H1 (cell line): ENCODE results near the gene SYT6. TPM values are rescaled to one million over a fixed set of nuclear protein-coding genes. Genes with fewer than 3 reads are reported as not detected.

Experiments used
- CTCF ChIA-PET: fragments of 300-600 bp; sonication (Branson Sonifier 250); formaldehyde crosslinking; loops from one replicate; lab custom pipeline; 2021; ENCODE audit not compliant: partially characterized antibody; lab: Charles Lee
- POLR2A ChIA-PET: fragments of 300-600 bp; sonication (Branson Sonifier 250); formaldehyde crosslinking; loops from one replicate; lab custom pipeline; 2021; ENCODE audit warnings: inconsistent platforms; ENCODE audit not compliant: partially characterized antibody; lab: Charles Lee
- DNase-seq, 2 experiments: peaks; one replicate each; pipeline versions ENCODE4 v3.0.0 to v3.0.0-alpha.2; 2010 to 2022; ENCODE audit warnings: low spot score in 2 of 2, low read depth in 1 of 2, mixed read lengths in 1 of 2
- FAIRE-seq: peaks from 2 replicates; lab custom pipeline; 2011; peaks lifted over from hg19 to GRCh38; lab: Jason Lieb, UNC
- H2AFZ ChIP-seq: 2 replicates; pipeline ENCODE4 v1.8.1; 2012; ENCODE audit warnings: low read length, inconsistent platforms
- H2AK5ac ChIP-seq: 2 replicates; pipeline ENCODE4 v1.6.1; 2013; ENCODE audit warnings: low read depth, low read length
- H2BK120ac ChIP-seq: replicated peaks from 2 replicates; pipeline ENCODE3; 2013; ENCODE audit warnings: low read depth, low read length, inconsistent platforms
- H2BK12ac ChIP-seq: 2 replicates; pipeline ENCODE4 v1.6.1; 2013; ENCODE audit warnings: low read depth, low read length
- H2BK15ac ChIP-seq: 2 replicates; pipeline ENCODE4 v1.6.1; 2013; ENCODE audit warnings: low read length
- H2BK20ac ChIP-seq: 2 replicates; pipeline ENCODE4 v1.6.1; 2013; ENCODE audit warnings: low read length
- H2BK5ac ChIP-seq: 2 replicates; pipeline ENCODE4 v1.6.1; 2013; ENCODE audit warnings: low read depth, low read length
- H3K14ac ChIP-seq: 2 replicates; pipeline ENCODE4 v1.6.1; 2013; ENCODE audit warnings: inconsistent platforms; ENCODE audit not compliant: insufficient read length
- H3K18ac ChIP-seq: 2 replicates; pipeline ENCODE4 v1.6.1; 2013; ENCODE audit warnings: low read length; ENCODE audit errors: extremely low read depth
- H3K23ac ChIP-seq: 2 replicates; pipeline ENCODE4 v1.6.1; 2013; ENCODE audit warnings: inconsistent platforms; ENCODE audit not compliant: insufficient read length
- H3K23me2 ChIP-seq: 2 replicates; pipeline ENCODE4 v1.6.1; 2013; ENCODE audit warnings: low read depth, low read length
- H3K27ac ChIP-seq: 2 replicates; pipeline ENCODE4 v1.6.1; 2011; ENCODE audit warnings: low read depth, low read length, inconsistent platforms
- H3K27me3 ChIP-seq, 4 experiments: replicated peaks in 1 of 4; 1 replicate in 1 of 4; 2 replicates in 3 of 4; pipeline versions ENCODE4 v1.6.1 to v1.8.1; 2011 to 2013; ENCODE audit warnings: low read length in 3 of 4, mild to moderate bottlenecking in 3 of 4, inconsistent platforms in 2 of 4, mixed read lengths in 2 of 4, moderate library complexity in 1 of 4; ENCODE audit not compliant: control insufficient read depth in 3 of 4, insufficient read depth in 3 of 4; ENCODE audit errors: extremely low read depth in 1 of 4
- H3K36me3 ChIP-seq, 4 experiments: 2 replicates each; pipeline versions ENCODE4 v1.6.1 to v1.8.1; 2011 to 2013; ENCODE audit warnings: mild to moderate bottlenecking in 4 of 4, low read length in 3 of 4, moderate library complexity in 2 of 4, control low read depth in 1 of 4, inconsistent platforms in 1 of 4; ENCODE audit not compliant: insufficient read depth in 4 of 4, control insufficient read depth in 2 of 4
- H3K4ac ChIP-seq: replicated peaks from 2 replicates; pipeline ENCODE3; 2013; ENCODE audit warnings: low read length, low read depth, mixed read lengths, inconsistent platforms; ENCODE audit not compliant: insufficient read length
- H3K4me1 ChIP-seq, 4 experiments: replicated peaks in 1 of 4; 1 replicate in 1 of 4; 2 replicates in 3 of 4; pipeline versions ENCODE4 v1.6.1 to v1.8.1; 2011 to 2013; ENCODE audit warnings: low read length in 3 of 4, inconsistent platforms in 2 of 4, mixed read lengths in 1 of 4; ENCODE audit not compliant: insufficient read depth in 4 of 4, control insufficient read depth in 3 of 4
- H3K4me2 ChIP-seq, 2 experiments: 2 replicates each; pipeline versions ENCODE4 v1.6.1 to v1.8.1; 2011 to 2013; ENCODE audit warnings: low read depth in 2 of 2, low read length in 2 of 2, control low read depth in 1 of 2, inconsistent platforms in 1 of 2, mild to moderate bottlenecking in 1 of 2; ENCODE audit not compliant: insufficient read depth in 1 of 2
- H3K4me3 ChIP-seq, 4 experiments: fragments of 200-600, 300-600 bp in 1 of 4; sonication (generic), shearing (Covaris generic), sonication (Bioruptor Twin) in 1 of 4; 2 replicates each; pipeline versions ENCODE4 v1.5.1 to v1.8.1; 2011 to 2016; ENCODE audit warnings: low read length in 4 of 4, low read depth in 3 of 4, control low read depth in 2 of 4, inconsistent platforms in 2 of 4, mild to moderate bottlenecking in 2 of 4, mixed read lengths in 1 of 4, moderate library complexity in 1 of 4; ENCODE audit not compliant: insufficient read depth in 2 of 4; ENCODE audit errors: extremely low read depth in 1 of 4
- H3K56ac ChIP-seq: replicated peaks from 2 replicates; pipeline ENCODE3; 2013; ENCODE audit warnings: low read depth, mild to moderate bottlenecking, mixed read lengths, low read length, inconsistent platforms; ENCODE audit not compliant: insufficient read length
- H3K79me1 ChIP-seq: 2 replicates; pipeline ENCODE4 v1.6.1; 2013; ENCODE audit warnings: low read depth, low read length, control low read depth
- H3K79me2 ChIP-seq, 2 experiments: 2 replicates each; pipeline versions ENCODE4 v1.6.1 to v1.8.1; 2012 to 2013; ENCODE audit warnings: low read length in 2 of 2, mild to moderate bottlenecking in 2 of 2, inconsistent platforms in 1 of 2; ENCODE audit not compliant: insufficient read depth in 2 of 2, control insufficient read depth in 1 of 2
- H3K9ac ChIP-seq, 4 experiments: replicated peaks in 1 of 4; 1 replicate in 1 of 4; 2 replicates in 3 of 4; pipeline versions ENCODE4 v1.6.1 to v1.8.1; 2011 to 2013; ENCODE audit warnings: low read depth in 3 of 4, low read length in 3 of 4, control low read depth in 2 of 4, mild to moderate bottlenecking in 2 of 4, moderate library complexity in 2 of 4, inconsistent platforms in 1 of 4; ENCODE audit errors: extremely low read depth in 1 of 4
- H3K9me3 ChIP-seq, 2 experiments: 2 replicates each; pipeline versions ENCODE4 v1.6.1 to v1.8.1; 2012 to 2013; ENCODE audit warnings: mild to moderate bottlenecking in 2 of 2, moderate library complexity in 2 of 2, control low read depth in 1 of 2, inconsistent platforms in 1 of 2, low read depth in 1 of 2, low read length in 1 of 2, mixed read lengths in 1 of 2; ENCODE audit not compliant: insufficient read depth in 2 of 2
- H4K20me1 ChIP-seq, 2 experiments: replicated peaks in 1 of 2; 2 replicates each; pipeline versions ENCODE3 to v1.8.1; 2011 to 2013; ENCODE audit warnings: inconsistent platforms in 2 of 2, low read length in 2 of 2, mild to moderate bottlenecking in 1 of 2; ENCODE audit not compliant: insufficient read depth in 2 of 2, control insufficient read depth in 1 of 2
- H4K5ac ChIP-seq: 2 replicates; pipeline ENCODE4 v1.6.1; 2013; ENCODE audit warnings: low read length, low read depth, mixed read lengths, inconsistent platforms; ENCODE audit not compliant: insufficient read length
- H4K8ac ChIP-seq: 2 replicates; pipeline ENCODE4 v1.8.0; 2013; ENCODE audit warnings: mild to moderate bottlenecking, moderate library complexity, low read length, inconsistent platforms; ENCODE audit not compliant: insufficient read depth; ENCODE audit errors: extremely low read depth
- H4K91ac ChIP-seq: replicated peaks from 2 replicates; pipeline ENCODE3; 2013; ENCODE audit warnings: low read length, mixed read lengths, inconsistent platforms; ENCODE audit not compliant: insufficient read length
- ATF2 ChIP-seq: IDR thresholded peaks from 2 replicates; pipeline ENCODE4 v1.6.1; 2012; ENCODE audit warnings: low read length, inconsistent platforms
- BRCA1 ChIP-seq: IDR thresholded peaks from 2 replicates; pipeline ENCODE4 v1.6.1; 2012; ENCODE audit warnings: low read depth, low read length, improper control_type of control experiment
- CHD1 ChIP-seq: IDR thresholded peaks from 2 replicates; pipeline ENCODE4 v1.6.1; 2012; ENCODE audit warnings: low read depth, low read length, improper control_type of control experiment
- CTBP2 ChIP-seq: IDR thresholded peaks from 2 replicates; pipeline ENCODE4 v1.7.0; 2011; ENCODE audit warnings: borderline replicate concordance, mild to moderate bottlenecking, moderate library complexity, mixed read lengths, low read length; ENCODE audit not compliant: insufficient read depth, insufficient read length
- HDAC6 ChIP-seq: IDR thresholded peaks from one replicate; pipeline ENCODE4 v1.7.1; 2012; ENCODE audit warnings: low read depth, mild to moderate bottlenecking, inconsistent platforms, low read length, moderate library complexity
- NRF1 ChIP-seq: IDR thresholded peaks from 2 replicates; pipeline ENCODE4 v1.6.1; 2011; ENCODE audit warnings: mild to moderate bottlenecking, low read depth, low read length, improper control_type of control experiment
- POU5F1 ChIP-seq: IDR thresholded peaks from 2 replicates; pipeline ENCODE4 v1.6.1; 2011; ENCODE audit warnings: low read depth, mild to moderate bottlenecking, low read length, moderate library complexity
- SAP30 ChIP-seq: fragments of 300-600 bp; sonication (generic); IDR thresholded peaks from 2 replicates; pipeline ENCODE4 v1.7.1; 2012; ENCODE audit warnings: low read length, moderate library complexity, mild to moderate bottlenecking, inconsistent platforms; ENCODE audit not compliant: insufficient read depth, insufficient replicate concordance
- SUZ12 ChIP-seq: fragments of 200-600 bp; sonication (generic); IDR thresholded peaks from 2 replicates; pipeline ENCODE4 v1.6.1; 2012; ENCODE audit warnings: mild to moderate bottlenecking, inconsistent platforms, low read length, moderate library complexity, mixed read lengths
- TCF12 ChIP-seq: IDR thresholded peaks from 2 replicates; pipeline ENCODE4 v1.6.1; 2011; ENCODE audit warnings: low read depth, mild to moderate bottlenecking, low read length
- WGBS, 2 experiments: shearing (Covaris generic) in 1 of 2; methylation state at CpG; one replicate each; pipeline versions ENCODE4 v1.1.6 to v1.1.7; 2013 to 2015; ENCODE audit warnings: low lambda C conversion rate in 2 of 2, mixed read lengths in 2 of 2, inconsistent platforms in 1 of 2, low coverage in 1 of 2, missing lambda C conversion rate in 1 of 2; ENCODE audit not compliant: insufficient replicate concordance in 2 of 2, insufficient coverage in 1 of 2, insufficient read length in 1 of 2; ENCODE audit errors: extremely low coverage in 1 of 2, missing lambda C conversion rate in 1 of 2; 5-methylcytosine and 5-hydroxymethylcytosine counted together
- polyA plus RNA-seq, 7 experiments: library from polyadenylated mRNA; depleted of rRNA in 3 of 7; stranded (reverse) in 5 of 7; unstranded in 2 of 7; fragments of >200 nt in 5 of 7; fragments of 200-250 nt in 2 of 7; gene quantifications; 1 replicate in 5 of 7; 2 replicates in 1 of 7; 4 replicates in 1 of 7; pipeline versions ENCODE4 v1.2.1 to v1.2.3, GENCODE V29; 2011 to 2013; ENCODE audit warnings: missing spikeins in 2 of 7, mixed read lengths in 2 of 7
- total RNA-seq: library from RNA; stranded (reverse); fragmentation: NEBNext Ultra II Directional; extraction: Animal tissue kit (Norgen Biotek cat#: 25700); gene quantifications from 2 replicates; pipeline ENCODE4 v1.2.1, GENCODE V29; 2021

SYT6 gene
- total and polyA plus RNA-seq, 2 of the 8 experiments (the other 6 are each of a cell fraction or from before 2014, with no cell fraction given) = 33.7 to 83.5 TPM

DNA sequence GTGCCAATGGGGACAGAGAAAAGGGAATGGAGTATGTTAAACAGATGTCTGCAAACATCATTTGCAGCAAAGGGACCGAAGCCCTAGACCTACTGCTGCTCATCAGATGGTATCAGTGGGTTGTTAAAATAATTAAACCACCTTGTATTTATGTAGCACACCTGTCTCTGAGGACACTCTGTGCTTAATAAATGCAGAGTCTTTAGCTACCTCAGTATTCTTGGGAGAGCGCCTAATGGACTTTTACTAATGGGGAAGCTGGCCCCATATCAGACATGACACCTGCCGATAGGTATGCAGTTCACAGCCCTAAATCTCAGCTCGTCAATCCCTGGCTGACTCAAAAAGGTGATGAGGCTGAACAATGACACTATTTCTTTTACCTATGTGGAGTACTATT is 54.4 kb downstream of the SYT6 start:
- no peak overlapping the region for H4K8ac ChIP-seq
- H3K79me2 ChIP-seq = no peaks in the 10 kb centered on the region
- ChIA-PET POLR2A (interaction anchor here (2.2 kb wide), 1 partner anchor 9 kb away, joined by 7 read pairs; no protein-coding TSS in a partner anchor), CTCF (interaction anchor here (0.7 to 1.4 kb wide), 2 partner anchors 10 to 13 kb away, joined by 3 read pairs; no protein-coding TSS in a partner anchor)
- H3K56ac ChIP-seq = no peak overlapping the region
- no peak overlapping the region for H2AFZ ChIP-seq
- no peak overlapping the region for H3K18ac ChIP-seq
- no peak overlapping the region for H3K4me3 ChIP-seq
- no peak overlapping the region for H3K4me2 ChIP-seq
- no peak overlapping the region for H3K14ac ChIP-seq
- no peak overlapping the region for H2BK12ac ChIP-seq
- 87% methylated on average over 4 of the region's 4 CpGs; no CpG with 5 or more reads in 1 of the 2 experiments for WGBS, 2 experiments
- H2BK5ac ChIP-seq = no peak overlapping the region
- no peak overlapping the region for H3K23ac ChIP-seq
- no peak overlapping the region for H2BK120ac ChIP-seq
- FAIRE-seq = no peak
- H3K9ac ChIP-seq = no peak overlapping the region
- H3K36me3 ChIP-seq = peaks cover 46 to 97% (median 77%) of the 10 kb centered on the region in 4 experiments
- H3K4me1 ChIP-seq = peaks cover 0 to 3% (median 1%) of the 10 kb centered on the region in 4 experiments; a peak in 2 of 7 replicates
- H3K27ac ChIP-seq = no peak overlapping the region
- H2BK15ac ChIP-seq = no peak overlapping the region
- H2AK5ac ChIP-seq = no peak overlapping the region
- H3K4ac ChIP-seq = no peak overlapping the region
- no peaks in the 10 kb centered on the region for H3K9me3 ChIP-seq
- no peak for DNase-seq
- no peak overlapping the region for H2BK20ac ChIP-seq
- no peak overlapping the region for H4K5ac ChIP-seq
- H4K20me1 ChIP-seq = no peaks in the 10 kb centered on the region
- H3K23me2 ChIP-seq = no peaks in the 10 kb centered on the region
- TF ChIP-seq NRF1 = no peak
- TF ChIP-seq BRCA1 = no peak
- no peak for TF ChIP-seq POU5F1
- TF ChIP-seq CHD1 = no peak
- TF ChIP-seq SAP30 = no peak
- TF ChIP-seq TCF12 = no peak
- TF ChIP-seq CTBP2 = no peak
- no peak for TF ChIP-seq SUZ12
- no peak for TF ChIP-seq ATF2
- no peak for TF ChIP-seq HDAC6
- no peaks in the 10 kb centered on the region for H3K27me3 ChIP-seq
- H3K79me1 ChIP-seq = no peaks in the 10 kb centered on the region; the same call in 1 of the 2 replicates
- H4K91ac ChIP-seq = no peak overlapping the region
